IMR-90 (cell line): ENCODE data around the gene PCDHGA10. TPM values are rescaled to one million over a fixed set of nuclear protein-coding genes. Genes with fewer than 3 reads are reported as not detected.

Experiments
- ATAC-seq: fragments of 200-7000 bp; cut with Tn5 transposase; 2 replicates; pipeline ENCODE4 v1.9.1; 2020; ENCODE audit warnings: low read depth, mild to moderate bottlenecking, moderate library complexity
- BruUV-seq: library from RNA; stranded (reverse); fragments of 400-500 nt; replicated peaks from 2 replicates; lab custom pipeline; 2021; lab: Mats Ljungman, UMichigan
- CTCF ChIA-PET: fragments of 300-600 bp; formaldehyde crosslinking; extraction: SDS; loops from one replicate; lab custom pipeline; 2021; ENCODE audit warnings: antibody characterized with exemption; lab: Yijun Ruan, JAX
- POLR2A ChIA-PET: fragments of 300-600 bp; sonication (Branson Sonifier 250); formaldehyde crosslinking; loops from one replicate; lab custom pipeline; 2022; ENCODE audit warnings: antibody characterized with exemption; ENCODE audit not compliant: unreplicated experiment; lab: Charles Lee
- DNase-seq: peaks from one replicate; pipeline ENCODE4 v3.0.0; 2013
- H2AFZ ChIP-seq: replicated peaks from 2 replicates; pipeline ENCODE3; 2013; ENCODE audit warnings: low read length, mild to moderate bottlenecking; ENCODE audit not compliant: poor library complexity
- H2AK5ac ChIP-seq: 2 replicates; pipeline ENCODE4 v1.6.1; 2013; ENCODE audit warnings: low read depth, low read length, inconsistent platforms
- H2AK9ac ChIP-seq: replicated peaks from 2 replicates; pipeline ENCODE3; 2013; ENCODE audit warnings: mild to moderate bottlenecking, low read depth, low read length, moderate library complexity; ENCODE audit not compliant: poor library complexity
- H2BK120ac ChIP-seq: 2 replicates; pipeline ENCODE4 v1.6.1; 2013; ENCODE audit warnings: low read depth, low read length, inconsistent platforms
- H2BK15ac ChIP-seq: 3 replicates; pipeline ENCODE4 v1.6.1; 2013; ENCODE audit warnings: low read depth, low read length, inconsistent platforms
- H2BK20ac ChIP-seq: 2 replicates; pipeline ENCODE4 v1.6.1; 2013; ENCODE audit warnings: low read depth, mild to moderate bottlenecking, inconsistent platforms, low read length, moderate library complexity
- H2BK5ac ChIP-seq: 2 replicates; pipeline ENCODE4 v1.6.1; 2013; ENCODE audit warnings: mild to moderate bottlenecking, low read depth, low read length, inconsistent platforms; ENCODE audit not compliant: poor library complexity, severe bottlenecking
- H3K14ac ChIP-seq: replicated peaks from 2 replicates; pipeline ENCODE4 v1.6.1; 2013; ENCODE audit warnings: low read depth, low read length, inconsistent platforms
- H3K18ac ChIP-seq: 2 replicates; pipeline ENCODE4 v1.6.1; 2013; ENCODE audit warnings: low read depth, low read length, control low read depth
- H3K23ac ChIP-seq: 2 replicates; pipeline ENCODE4 v1.6.1; 2013; ENCODE audit warnings: low read depth, low read length, inconsistent platforms
- H3K27ac ChIP-seq: 2 replicates; pipeline ENCODE4 v1.5.1; 2013; ENCODE audit warnings: mild to moderate bottlenecking, control low read depth, low read length; ENCODE audit not compliant: insufficient read depth
- H3K27me3 ChIP-seq: 2 replicates; pipeline ENCODE4 v1.6.1; 2013; ENCODE audit warnings: low read length; ENCODE audit not compliant: control insufficient read depth, insufficient read depth
- H3K36me3 ChIP-seq: 2 replicates; pipeline ENCODE4 v1.6.1; 2013; ENCODE audit warnings: low read length, mixed read lengths; ENCODE audit not compliant: control insufficient read depth, insufficient read depth
- H3K4ac ChIP-seq: 2 replicates; pipeline ENCODE4 v1.6.1; 2013; ENCODE audit warnings: low read depth, low read length, inconsistent platforms
- H3K4me1 ChIP-seq: 2 replicates; pipeline ENCODE4 v1.6.1; 2013; ENCODE audit warnings: low read length, mixed read lengths; ENCODE audit not compliant: control insufficient read depth, insufficient read depth
- H3K4me2 ChIP-seq: 2 replicates; pipeline ENCODE4 v1.6.1; 2013; ENCODE audit warnings: low read depth, mild to moderate bottlenecking, control low read depth, low read length, moderate library complexity
- H3K4me3 ChIP-seq: 2 replicates; pipeline ENCODE4 v1.5.1; 2013; ENCODE audit warnings: low read depth, mild to moderate bottlenecking, control low read depth, low read length, moderate library complexity; ENCODE audit not compliant: insufficient read depth
- H3K56ac ChIP-seq: 2 replicates; pipeline ENCODE4 v1.6.1; 2013; ENCODE audit warnings: low read length, inconsistent platforms; ENCODE audit not compliant: insufficient read depth; ENCODE audit errors: extremely low read depth
- H3K79me1 ChIP-seq, 2 experiments: 2 replicates each; pipeline ENCODE4 v1.6.1; 2013; ENCODE audit warnings: low read length in 2 of 2, inconsistent platforms in 1 of 2, low read depth in 1 of 2
- H3K9ac ChIP-seq: 2 replicates; pipeline ENCODE4 v1.6.1; 2013; ENCODE audit warnings: low read depth, low read length, control low read depth
- H3K9me1 ChIP-seq: 2 replicates; pipeline ENCODE4 v1.6.1; 2013; ENCODE audit warnings: low read length, inconsistent platforms; ENCODE audit not compliant: insufficient read depth
- H3K9me3 ChIP-seq: 2 replicates; pipeline ENCODE4 v1.6.1; 2013; ENCODE audit warnings: low read length; ENCODE audit not compliant: control insufficient read depth, insufficient read depth
- H4K20me1 ChIP-seq: 2 replicates; pipeline ENCODE4 v1.6.1; 2013; ENCODE audit warnings: low read length, inconsistent platforms; ENCODE audit not compliant: insufficient read depth
- H4K5ac ChIP-seq: 2 replicates; pipeline ENCODE4 v1.6.1; 2013; ENCODE audit warnings: mild to moderate bottlenecking, low read depth, low read length, control low read depth
- H4K8ac ChIP-seq, 2 experiments: 2 replicates each; pipeline ENCODE4 v1.6.1; 2013; ENCODE audit warnings: low read depth in 2 of 2, low read length in 2 of 2, control low read depth in 1 of 2, inconsistent platforms in 1 of 2
- H4K91ac ChIP-seq: 2 replicates; pipeline ENCODE4 v1.6.1; 2013; ENCODE audit warnings: low read depth, low read length, inconsistent platforms; ENCODE audit not compliant: insufficient read depth
- BHLHE40 ChIP-seq: fragments of 150-350 bp; IDR thresholded peaks from 2 replicates; pipeline ENCODE4 v1.6.1; 2016; ENCODE audit warnings: mild to moderate bottlenecking, low read depth, low read length
- CEBPB ChIP-seq: IDR thresholded peaks from 2 replicates; pipeline ENCODE4 v1.6.1; 2012; ENCODE audit warnings: low read depth, low read length, improper control_type of control experiment
- CHD1 ChIP-seq: IDR thresholded peaks from 2 replicates; pipeline ENCODE4 v1.6.1; 2012; ENCODE audit warnings: low read depth, low read length, improper control_type of control experiment
- CTCF ChIP-seq: conservative IDR thresholded peaks from 2 replicates; pipeline ENCODE4 v1.5.1; 2012; ENCODE audit warnings: mild to moderate bottlenecking, low read depth, low read length, improper control_type of control experiment
- ELK1 ChIP-seq: fragments of 150-350 bp; IDR thresholded peaks from 2 replicates; pipeline ENCODE4 v1.6.1; 2016; ENCODE audit warnings: low read depth, mild to moderate bottlenecking, low read length, moderate library complexity, borderline replicate concordance
- FOS ChIP-seq: fragments of 150-350 bp; IDR thresholded peaks from 2 replicates; pipeline ENCODE4 v1.6.1; 2016; ENCODE audit warnings: low read depth, low read length
- MAFK ChIP-seq: IDR thresholded peaks from 2 replicates; pipeline ENCODE4 v1.6.1; 2012; ENCODE audit warnings: low read depth, low read length, improper control_type of control experiment
- MAZ ChIP-seq: IDR thresholded peaks from 2 replicates; pipeline ENCODE4 v1.6.1; 2012; ENCODE audit warnings: low read depth, mild to moderate bottlenecking, low read length, improper control_type of control experiment, moderate library complexity, borderline replicate concordance
- MXI1 ChIP-seq: IDR thresholded peaks from 2 replicates; pipeline ENCODE4 v1.6.1; 2012; ENCODE audit warnings: low read depth, mild to moderate bottlenecking, low read length, moderate library complexity, borderline replicate concordance
- NFE2L2 ChIP-seq: fragments of 150-350 bp; IDR thresholded peaks from 2 replicates; pipeline ENCODE4 v1.6.1; 2016; ENCODE audit warnings: low read depth, mild to moderate bottlenecking, low read length
- POLR2A ChIP-seq: IDR thresholded peaks from 2 replicates; pipeline ENCODE4 v1.6.1; 2012; ENCODE audit warnings: mild to moderate bottlenecking, low read depth, low read length
- RAD21 ChIP-seq: IDR thresholded peaks from 2 replicates; pipeline ENCODE4 v1.6.1; 2012; ENCODE audit warnings: low read length, improper control_type of control experiment
- RCOR1 ChIP-seq: IDR thresholded peaks from 2 replicates; pipeline ENCODE4 v1.6.1; 2012; ENCODE audit warnings: mild to moderate bottlenecking, low read length, improper control_type of control experiment; ENCODE audit not compliant: insufficient replicate concordance
- SMC3 ChIP-seq: fragments of 150-350 bp; IDR thresholded peaks from 2 replicates; pipeline ENCODE4 v1.6.1; 2016; ENCODE audit warnings: low read depth, mild to moderate bottlenecking, antibody characterized with exemption, low read length, moderate library complexity
- USF2 ChIP-seq: fragments of 150-350 bp; IDR thresholded peaks from 2 replicates; pipeline ENCODE4 v1.6.1; 2017; ENCODE audit warnings: mild to moderate bottlenecking, antibody characterized with exemption, low read length, low read depth
- WGBS, 2 experiments: methylation state at CpG; one replicate each; pipeline versions ENCODE4 v1.1.5 to v1.1.7; 2013; ENCODE audit warnings: missing lambda C conversion rate in 2 of 2; ENCODE audit not compliant: insufficient read length in 1 of 2; ENCODE audit errors: extremely low coverage in 2 of 2; 5-methylcytosine and 5-hydroxymethylcytosine counted together
- dilution Hi-C: fragments of 300-500 bp; cut with HindIII; formaldehyde crosslinking; loops from one replicate; pipeline ENCODE4 v1.14.3; 2018; ENCODE audit warnings: low sequenced_read_pairs; ENCODE audit not compliant: unreplicated experiment
- in situ Hi-C: fragments of 300-500 bp; cut with MboI; formaldehyde crosslinking; loops from 3 replicates; pipeline ENCODE4 v1.14.3; 2019; ENCODE audit warnings: low sequenced_read_pairs, inconsistent platforms, mixed read lengths
- intact Hi-C: fragments of 100-400 bp; cut with micrococcal nuclease; formaldehyde crosslinking; loops from 2 replicates; pipeline ENCODE4 v1.10.0; 2022
- polyA plus RNA-seq, 3 experiments: library from polyadenylated mRNA; depleted of rRNA; stranded (reverse); fragments of >200 nt; gene quantifications; 2 replicates each; pipeline ENCODE4 v1.2.3, GENCODE V29; 2012; ENCODE audit warnings: low replicate concordance in 1 of 3
- total RNA-seq: library from RNA; depleted of rRNA; stranded (reverse); fragments of >200 nt; gene quantifications from 2 replicates; pipeline ENCODE4 v1.2.3, GENCODE V29; 2012

The PCDHGA10 gene
- total and polyA plus RNA-seq, 2 of the 4 experiments (the other 2 are of a cell fraction): 3.4 to 6.6 TPM

GRCh38 chr5:141437221-141437620 is 24.4 kb downstream of the PCDHGA10 start:
- H2AK9ac ChIP-seq: no peak overlapping the region
- H3K36me3 ChIP-seq: peaks cover 11% of the 10 kb centered on the region
- H4K8ac ChIP-seq: no peak overlapping the region
- no peak overlapping the region for H2AFZ ChIP-seq
- WGBS, 2 experiments: no CpG with 5 or more reads among the region's 2 CpGs
- no peak overlapping the region for H3K4ac ChIP-seq
- H4K5ac ChIP-seq: no peak overlapping the region
- H3K18ac ChIP-seq: no peak overlapping the region
- no peak overlapping the region for H3K9ac ChIP-seq
- ATAC-seq: peak; percentile 75
- H2BK120ac ChIP-seq: no peak overlapping the region
- H3K23ac ChIP-seq: no peak overlapping the region
- dilution Hi-C loops: no loop called here
- peaks cover 13% of the 10 kb centered on the region; the same call in 1 of the 2 replicates for H3K9me3 ChIP-seq
- no peak overlapping the region for H3K14ac ChIP-seq
- H3K56ac ChIP-seq: no peak overlapping the region
- no peak overlapping the region for H2AK5ac ChIP-seq
- H3K27ac ChIP-seq: no peak overlapping the region
- BruUV-seq: no TSS peak
- H3K79me1 ChIP-seq: peaks cover 25 to 32% of the 10 kb centered on the region in 2 experiments
- TF ChIP-seq FOS (no peak), RAD21 (no peak), USF2 (no peak), ELK1 (no peak), MAFK (no peak), MXI1 (no peak), POLR2A (no peak), BHLHE40 (no peak), CTCF (no peak), RCOR1 (no peak), NFE2L2 (no peak), SMC3 (no peak), CEBPB (no peak), MAZ (no peak), CHD1 (no peak)
- intact Hi-C loops: no loop called here
- H3K9me1 ChIP-seq: no peaks in the 10 kb centered on the region
- H4K20me1 ChIP-seq: no peaks in the 10 kb centered on the region
- peaks cover 2% of the 10 kb centered on the region; the same call in 1 of the 2 replicates for H3K4me1 ChIP-seq
- CTCF ChIA-PET: interaction anchor here (1.0 to 1.2 kb wide), 3 partner anchors 9 to 155 kb away, joined by 3 to 5 read pairs (median 4); partner anchors contain the start of gene PCDHGA11
- POLR2A ChIA-PET: no interaction called here
- peak; percentile 52 for DNase-seq
- H3K4me3 ChIP-seq: no peak overlapping the region
- in situ Hi-C loops: no loop called here
- peak overlapping the region; percentile 72 for H2BK5ac ChIP-seq
- no peaks in the 10 kb centered on the region for H3K27me3 ChIP-seq
- H2BK20ac ChIP-seq: no peak overlapping the region
- no peak overlapping the region for H4K91ac ChIP-seq
- H3K4me2 ChIP-seq: peak overlapping the region; percentile 63; the same call in 1 of the 2 replicates
- no peak overlapping the region for H2BK15ac ChIP-seq
